ENCODE measurements around the gene MYO18A. TPM values are rescaled to one million over a fixed set of nuclear protein-coding genes. Genes with fewer than 3 reads are reported as not detected.

Gene MYO18A
- total RNA-seq, 1 donor from 2014 or later: 36.6 TPM

- no peaks in the 10 kb centered on the region for H3K36me3 Mint-ChIP-seq (ENCODE audit: low read depth)
- no peak for DNase-seq
- peaks cover 29% of the 10 kb centered on the region for H3K27me3 Mint-ChIP-seq
- intact Hi-C loops (cut with micrococcal nuclease): no loop called here
- H3K4me1 Mint-ChIP-seq: no peaks in the 10 kb centered on the region
- peaks cover 9% of the 10 kb centered on the region for H3K9me3 Mint-ChIP-seq
- H3K27ac Mint-ChIP-seq: no peak overlapping the region
- no peak overlapping the region for H3K4me3 Mint-ChIP-seq
These were observed 143.6 kb downstream of the MYO18A start for GRCh38 chr17:29036584-29036983.

- Mint-ChIP-seq H3K9me3 (peaks cover 9% of the 10 kb centered on the region), H3K27me3 (peaks cover 39% of the 10 kb centered on the region), H3K4me1 (no peaks in the 10 kb centered on the region), H3K27ac (no peak overlapping the region), H3K4me3 (no peak overlapping the region), H3K36me3 (ENCODE audit: low read depth) (no peaks in the 10 kb centered on the region)
- DNase-seq: no peak
- intact Hi-C loops (cut with micrococcal nuclease): no loop called here
These were observed 145.7 kb downstream of the MYO18A start for GRCh38 chr17:29034510-29034909.

DNA sequence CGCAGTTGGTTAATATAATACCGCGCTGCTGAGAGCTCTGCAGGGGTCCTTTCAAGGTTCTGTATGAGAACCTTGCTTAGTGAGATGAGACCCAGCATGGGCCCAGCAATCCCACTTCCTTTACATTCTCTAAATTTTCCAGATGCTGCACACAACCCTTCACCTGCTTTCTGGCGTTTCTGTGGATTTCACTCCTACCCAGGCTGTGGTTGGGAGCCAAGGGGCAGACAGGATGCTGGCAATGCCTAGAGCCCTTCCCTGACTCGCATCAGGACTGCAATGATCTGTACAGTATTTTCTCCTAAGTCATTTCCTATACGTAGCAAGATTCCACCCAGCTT lies 147.4 kb downstream of the MYO18A start:
- peaks cover 9% of the 10 kb centered on the region for H3K9me3 Mint-ChIP-seq
- intact Hi-C loops (cut with micrococcal nuclease): no loop called here
- no peaks in the 10 kb centered on the region for H3K36me3 Mint-ChIP-seq (ENCODE audit: low read depth)
- no peak overlapping the region for H3K27ac Mint-ChIP-seq
- no peaks in the 10 kb centered on the region for H3K4me1 Mint-ChIP-seq
- DNase-seq: no peak
- H3K4me3 Mint-ChIP-seq: no peak overlapping the region
- H3K27me3 Mint-ChIP-seq: peaks cover 43% of the 10 kb centered on the region

DNA sequence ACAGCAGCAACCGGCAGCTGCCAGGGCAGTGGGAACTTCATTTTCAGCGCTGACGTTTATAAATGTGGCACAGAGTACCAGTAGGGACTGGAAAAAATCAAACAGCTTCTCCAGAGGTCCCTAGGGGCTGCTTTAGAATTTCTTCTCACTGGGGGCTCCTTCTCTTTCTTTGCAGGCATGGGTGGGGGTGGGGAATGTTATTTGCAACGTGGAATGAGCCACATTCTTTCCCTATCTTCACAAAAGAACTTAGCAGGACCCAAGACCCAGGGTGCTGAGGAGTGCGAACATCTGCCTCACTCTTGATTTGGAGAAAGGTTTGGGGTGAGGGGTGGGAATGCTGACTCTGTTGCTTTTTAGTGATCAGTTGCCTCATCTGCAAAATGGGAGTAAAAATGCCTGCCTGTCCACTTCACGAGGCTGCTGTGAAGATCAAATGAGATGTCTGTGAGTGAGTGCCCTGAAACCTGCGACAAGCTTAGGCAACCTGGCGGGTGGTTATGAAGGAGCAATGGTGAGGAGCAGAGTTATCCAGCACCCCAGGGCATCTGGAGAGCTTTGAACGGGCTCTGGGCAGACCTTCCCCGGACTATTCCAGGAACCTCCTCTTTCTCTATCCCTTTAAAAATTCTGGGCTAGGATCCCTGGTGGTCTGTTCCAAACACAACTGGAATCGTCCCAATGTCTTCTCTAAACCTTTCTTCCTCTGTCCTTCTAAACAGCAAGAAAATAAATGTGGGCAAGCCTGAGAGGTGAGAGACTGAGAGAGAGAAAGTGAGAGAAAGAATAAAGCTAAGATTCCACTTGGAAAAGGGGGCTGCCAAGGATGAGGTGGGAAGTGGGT lies 148.0 kb downstream of the MYO18A start:
- Mint-ChIP-seq H3K4me1 (no peaks in the 10 kb centered on the region), H3K4me3 (no peak overlapping the region), H3K27ac (no peak overlapping the region), H3K27me3 (peaks cover 44% of the 10 kb centered on the region), H3K9me3 (peaks cover 9% of the 10 kb centered on the region), H3K36me3 (ENCODE audit: low read depth) (no peaks in the 10 kb centered on the region)
- DNase-seq: no peak
- intact Hi-C loops (cut with micrococcal nuclease): no loop called here

DNA sequence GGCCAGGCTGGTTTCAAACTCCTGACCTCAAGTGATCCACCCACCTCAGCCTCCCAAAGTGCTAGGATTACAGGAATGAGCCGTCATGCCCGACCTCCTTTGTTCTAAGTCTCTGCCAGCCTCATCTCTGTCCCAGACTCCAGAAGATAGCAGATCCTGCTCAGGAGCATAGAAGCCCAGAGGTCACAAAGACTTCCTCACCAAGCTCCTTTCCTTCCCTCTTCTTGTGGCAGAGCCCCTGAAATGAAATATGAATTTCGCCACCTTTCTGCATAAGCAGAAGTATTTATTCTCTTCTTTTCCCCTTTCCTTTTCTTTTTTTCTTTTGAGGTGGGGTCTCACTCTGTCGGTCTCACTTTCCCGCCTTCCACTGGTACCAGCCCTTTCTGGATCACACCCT lies 148.7 kb downstream of the MYO18A start:
- Mint-ChIP-seq H3K36me3 (ENCODE audit: low read depth) (no peaks in the 10 kb centered on the region), H3K27ac (no peak overlapping the region), H3K9me3 (peaks cover 9% of the 10 kb centered on the region), H3K27me3 (peaks cover 47% of the 10 kb centered on the region), H3K4me1 (no peaks in the 10 kb centered on the region), H3K4me3 (no peak overlapping the region)
- intact Hi-C loops (cut with micrococcal nuclease): no loop called here
- no peak for DNase-seq

- no peaks in the 10 kb centered on the region for H3K9me3 Mint-ChIP-seq
- H3K4me3 Mint-ChIP-seq: no peak overlapping the region
- no peak for DNase-seq
- H3K27ac Mint-ChIP-seq: no peak overlapping the region
- intact Hi-C loops (cut with micrococcal nuclease): no loop called here
- peaks cover 41% of the 10 kb centered on the region for H3K27me3 Mint-ChIP-seq
- peaks cover 1% of the 10 kb centered on the region for H3K4me1 Mint-ChIP-seq
- no peaks in the 10 kb centered on the region for H3K36me3 Mint-ChIP-seq (ENCODE audit: low read depth)
These were observed 155.8 kb downstream of the MYO18A start for GRCh38 chr17:29024316-29024952.

- H3K9me3 Mint-ChIP-seq: no peaks in the 10 kb centered on the region
- H3K4me3 Mint-ChIP-seq: no peak overlapping the region
- peaks cover 56% of the 10 kb centered on the region for H3K27me3 Mint-ChIP-seq
- H3K27ac Mint-ChIP-seq: no peak overlapping the region
- intact Hi-C loops (cut with micrococcal nuclease): no loop called here
- H3K4me1 Mint-ChIP-seq: peaks cover 4% of the 10 kb centered on the region
- DNase-seq: no peak
- H3K36me3 Mint-ChIP-seq (ENCODE audit: low read depth): no peaks in the 10 kb centered on the region
These were observed 158.1 kb downstream of the MYO18A start for GRCh38 chr17:29022074-29022473.

DNA sequence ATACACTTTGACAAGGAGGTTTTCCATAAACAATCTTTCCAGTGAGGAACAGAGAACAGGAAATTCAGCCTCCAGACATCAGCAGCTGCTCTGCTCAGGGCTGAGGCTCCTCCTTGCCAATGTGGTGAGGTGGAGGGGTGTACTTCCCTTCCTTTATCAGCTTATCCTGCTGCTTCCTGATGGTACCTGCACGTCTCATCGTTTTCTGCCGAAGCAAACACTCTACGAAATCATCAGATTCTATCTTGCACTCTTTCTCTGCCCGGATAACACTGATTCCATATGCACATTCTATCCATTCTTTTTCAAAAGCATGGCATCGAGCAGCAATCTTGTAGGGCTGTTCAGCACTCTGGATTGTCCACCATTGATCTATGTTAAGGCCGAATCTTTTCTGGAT lies 159.0 kb downstream of the MYO18A start:
- Mint-ChIP-seq H3K27me3 (peaks cover 59% of the 10 kb centered on the region), H3K9me3 (no peaks in the 10 kb centered on the region), H3K36me3 (ENCODE audit: low read depth) (no peaks in the 10 kb centered on the region), H3K4me3 (no peak overlapping the region), H3K4me1 (peaks cover 4% of the 10 kb centered on the region), H3K27ac (no peak overlapping the region)
- intact Hi-C loops (cut with micrococcal nuclease): no loop called here
- no peak for DNase-seq

Other genes starting within 250 kb of the MYO18A start
- 61.1 TPM in 2 replicates for gene PHF12, start 228.9 kb downstream of the MYO18A start, total RNA-seq
- gene SEZ6, start 174.4 kb downstream of the MYO18A start, total RNA-seq: not detected in 2 replicates
- 1.2 and 1.4 TPM in 2 replicates for gene PIPOX, start 137.3 kb downstream of the MYO18A start, total RNA-seq
- not detected in 2 replicates for gene CRYBA1, start 66.5 kb upstream of the MYO18A start, total RNA-seq
- 83.2 and 89.7 TPM in 2 replicates for gene NUFIP2, start 113.8 kb upstream of the MYO18A start, total RNA-seq
- 42.7 and 43.2 TPM in 2 replicates for gene TAOK1, start 210.0 kb upstream of the MYO18A start, total RNA-seq

Measured in activated CD4-positive, alpha-beta T cell treated with anti-CD3 and anti-CD28 coated beads, Interleukin-2, amount 10 ng/mL, durations not matched to agents 24 days and 14 days (primary cell).